Measurements from ENCODE around the gene HPDL. TPM values are rescaled to one million over a fixed set of nuclear protein-coding genes. Genes with fewer than 3 reads are reported as not detected.

Gene HPDL
- total and polyA plus RNA-seq, 2 of the 4 experiments (the other 2 are of a cell fraction), result 0.54 to 1.1 TPM

- TF ChIP-seq MXI1 (IDR thresholded peaks at IDR 0.05; ENCODE audit: borderline replicate concordance, low read depth, low read length) (no peak), CHD1 (IDR thresholded peaks at IDR 0.05; ENCODE audit: low read depth, low read length) (no peak)
Measured at GRCh38 chr1:45299981-45300668, 26.6 kb upstream of the HPDL start (continued).

- Histone ChIP-seq H2BK15ac (ENCODE audit: low read depth, low read length) (no peak overlapping the region), H2BK120ac (ENCODE audit: low read depth, low read length) (no peak overlapping the region), H4K8ac (ENCODE audit: low read depth in 2 of 2, low read length in 2 of 2) (no peak overlapping the region), H3K4me3 (ENCODE audit: insufficient read depth, low read depth, low read length) (no peak overlapping the region), H2BK20ac (ENCODE audit: low read depth, low read length) (no peak overlapping the region), H3K36me3 (ENCODE audit: control insufficient read depth, insufficient read depth, low read length) (no peaks in the 10 kb centered on the region), H3K27me3 (ENCODE audit: control insufficient read depth, insufficient read depth, low read length) (no peaks in the 10 kb centered on the region), H4K91ac (ENCODE audit: insufficient read depth, low read depth, low read length) (no peak overlapping the region), H3K14ac (replicated peaks; ENCODE audit: low read depth, low read length) (no peak overlapping the region), H3K4ac (ENCODE audit: low read depth, low read length) (no peak overlapping the region), H2BK5ac (ENCODE audit: low read depth, low read length, poor library complexity, severe bottlenecking) (no peak overlapping the region), H3K4me2 (ENCODE audit: low read depth, low read length) (no peak overlapping the region), H2AK9ac (replicated peaks; ENCODE audit: low read depth, low read length, poor library complexity) (no peak overlapping the region), H4K5ac (ENCODE audit: low read depth, low read length) (no peak overlapping the region), H3K79me1 (ENCODE audit: low read depth in 1 of 2, low read length in 2 of 2) (peaks cover 0 to 11% of the 10 kb centered on the region in 2 experiments; a peak in 2 of 4 replicates), H3K56ac (ENCODE audit: extremely low read depth, insufficient read depth, low read length) (no peak overlapping the region), H3K9me1 (ENCODE audit: insufficient read depth, low read length) (peaks cover 3% of the 10 kb centered on the region; the same call in 1 of the 2 replicates), H3K4me1 (ENCODE audit: control insufficient read depth, insufficient read depth, low read length) (peaks cover 4% of the 10 kb centered on the region; the same call in 1 of the 2 replicates), H3K9me3 (ENCODE audit: control insufficient read depth, insufficient read depth, low read length) (no peaks in the 10 kb centered on the region), H3K27ac (ENCODE audit: insufficient read depth, low read length) (no peak overlapping the region), H3K9ac (ENCODE audit: low read depth, low read length) (no peak overlapping the region), H4K20me1 (ENCODE audit: insufficient read depth, low read length) (no peaks in the 10 kb centered on the region), H2AK5ac (ENCODE audit: low read depth, low read length) (no peak overlapping the region), H3K23ac (ENCODE audit: low read depth, low read length) (no peak overlapping the region), H2AFZ (replicated peaks; ENCODE audit: low read length, poor library complexity) (no peak overlapping the region), H3K18ac (ENCODE audit: low read depth, low read length) (no peak overlapping the region)
- TF ChIP-seq MAZ (IDR thresholded peaks at IDR 0.05; ENCODE audit: borderline replicate concordance, low read depth, low read length) (no peak), SMC3 (IDR thresholded peaks at IDR 0.05; ENCODE audit: low read depth, low read length) (no peak)
- CTCF ChIA-PET, result interaction anchor here (0.7 to 7.2 kb wide), 6 partner anchors 9 to 286 kb away, joined by 3 to 53 read pairs (median 5); no protein-coding TSS in a partner anchor
- WGBS, 2 experiments (ENCODE audit: extremely low coverage in 2 of 2, insufficient read length in 1 of 2), result no CpG with 5 or more reads among the region's 2 CpGs
- POLR2A ChIA-PET (ENCODE audit: unreplicated experiment), result no interaction called here
- BruUV-seq (replicated peaks), result no TSS peak
- intact Hi-C loops (cut with micrococcal nuclease) (loop anchor here (1.0 to 10.0 kb wide), 7 partner anchors 93 to 583 kb away; partner anchors contain the start of genes BTBD19, DYNLT4, PLK3 and RNU5D-1), dilution Hi-C loops (cut with HindIII; ENCODE audit: low sequenced_read_pairs, unreplicated experiment) (no loop called here), in situ Hi-C loops (cut with MboI; ENCODE audit: low sequenced_read_pairs) (loop anchor here (5.0 to 10.0 kb wide), 2 partner anchors 288 to 466 kb away; partner anchors contain the start of genes HECTD3 and UROD)
- DNase-seq (no peak), ATAC-seq (ENCODE audit: low read depth) (no peak)
Measured at GRCh38 chr1:45300669-45300997, 26.1 kb upstream of the HPDL start.

All from IMR-90 (cell line).